NCI-H2029 (cell line): ENCODE measurements around the gene RIPOR3.
"Not testable (repeated sequence)": the region's sequence is repeated elsewhere in the genome, so short reads cannot be mapped to it uniquely, and the experiment has no call there.

Experiments used
- DNase-seq: peaks from one replicate; lab custom pipeline; 2025; lab: John Stamatoyannopoulos, UW

Gene RIPOR3

GRCh38 chr20:50574586-50574985, 116.8 kb downstream of the RIPOR3 start:
- no peak for DNase-seq

GRCh38 chr20:50574108-50574507, 117.2 kb downstream of the RIPOR3 start:
- DNase-seq: no peak

GRCh38 chr20:50572938-50573777, 118.2 kb downstream of the RIPOR3 start:
- peak; percentile 94 for DNase-seq

- no peak for DNase-seq
Observed at GRCh38 chr20:50571466-50571865, 119.9 kb downstream of the RIPOR3 start.

GRCh38 chr20:50569864-50570836, 121.2 kb downstream of the RIPOR3 start:
- no peak for DNase-seq

- DNase-seq: not testable (repeated sequence)
Observed at GRCh38 chr20:50569487-50569863, 121.9 kb downstream of the RIPOR3 start.

GRCh38 chr20:50568549-50568942, 122.8 kb downstream of the RIPOR3 start:
- DNase-seq: no peak

GRCh38 chr20:50567860-50568548, 123.3 kb downstream of the RIPOR3 start:
- DNase-seq: no peak

GRCh38 chr20:50565871-50566270, 125.5 kb downstream of the RIPOR3 start:
- DNase-seq: no peak

GRCh38 chr20:50565383-50565782, 126.0 kb downstream of the RIPOR3 start:
- DNase-seq: no peak

GRCh38 chr20:50563133-50563944, 128.0 kb downstream of the RIPOR3 start:
- DNase-seq: peak; percentile 96

GRCh38 chr20:50562262-50562701, 129.1 kb downstream of the RIPOR3 start:
- peak; percentile 98 for DNase-seq

GRCh38 chr20:50561379-50562078, 129.8 kb downstream of the RIPOR3 start:
- DNase-seq: no peak

GRCh38 chr20:50560867-50561266, 130.5 kb downstream of the RIPOR3 start:
- no peak for DNase-seq

- no peak for DNase-seq
Observed at GRCh38 chr20:50559856-50560638, 131.3 kb downstream of the RIPOR3 start.

- no peak for DNase-seq
Observed at GRCh38 chr20:50559149-50559548, 132.2 kb downstream of the RIPOR3 start.

GRCh38 chr20:50558483-50558925, 132.8 kb downstream of the RIPOR3 start:
- no peak for DNase-seq

GRCh38 chr20:50557549-50558134, 133.7 kb downstream of the RIPOR3 start:
- DNase-seq: no peak

GRCh38 chr20:50555662-50556061, 135.7 kb downstream of the RIPOR3 start:
- no peak for DNase-seq
